COR-L47 (cell line): ENCODE measurements around the gene ONECUT1.

Source experiments
- DNase-seq: peaks from one replicate; lab custom pipeline; 2025; lab: John Stamatoyannopoulos, UW

ONECUT1 gene

DNA sequence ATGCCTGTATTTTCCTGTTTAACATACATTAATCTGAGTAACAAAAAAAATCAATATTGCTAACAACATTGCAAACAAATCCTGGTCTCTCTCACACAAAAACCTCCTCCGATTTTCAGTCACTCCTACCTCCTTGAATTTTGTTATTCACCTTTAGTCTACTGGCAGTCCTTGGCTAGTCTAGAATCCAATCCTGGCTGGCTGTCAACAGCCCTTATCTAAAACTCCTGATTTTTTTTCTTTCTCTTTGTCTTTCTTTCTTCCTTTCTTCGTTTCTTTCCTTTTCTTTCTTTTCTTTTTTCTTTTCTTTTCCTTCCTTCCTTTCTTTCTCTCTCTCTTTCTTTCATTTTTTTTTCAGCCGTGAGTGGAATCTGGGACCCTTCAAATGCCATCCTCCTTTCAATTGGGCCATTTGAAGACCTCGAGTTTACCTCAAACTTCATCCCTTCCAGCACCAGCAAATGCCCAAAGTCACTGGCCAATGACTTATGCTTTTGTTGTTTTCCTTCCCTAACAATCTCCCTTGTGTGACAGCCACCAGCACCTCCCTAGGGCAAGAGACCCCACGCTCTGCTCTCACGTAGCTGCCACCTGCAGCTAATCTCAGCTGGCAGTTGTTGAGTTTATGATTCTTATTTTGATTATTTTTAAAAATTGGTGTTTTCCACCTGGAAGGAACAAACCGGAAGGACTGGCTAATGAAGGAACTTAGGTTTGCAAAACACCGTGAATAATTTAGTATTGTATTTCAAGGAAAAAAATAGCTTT lies 6.8 kb upstream of the ONECUT1 start:
- DNase-seq = no peak

DNA sequence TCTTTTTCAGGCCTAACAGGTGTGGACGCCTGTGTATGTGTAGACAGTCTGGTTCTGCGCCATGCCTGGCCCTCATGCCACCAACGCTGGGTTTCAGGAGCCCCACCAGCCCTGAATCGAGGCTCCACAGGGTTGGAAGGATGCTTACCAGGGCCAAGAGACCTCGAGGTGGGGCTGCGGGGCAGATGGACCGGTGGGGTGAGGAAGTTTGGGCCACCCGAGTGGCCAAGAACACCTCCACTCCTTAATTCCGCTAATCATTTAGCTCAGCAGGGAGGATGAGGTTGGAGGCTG lies 6.0 kb upstream of the ONECUT1 start:
- no peak for DNase-seq

DNA sequence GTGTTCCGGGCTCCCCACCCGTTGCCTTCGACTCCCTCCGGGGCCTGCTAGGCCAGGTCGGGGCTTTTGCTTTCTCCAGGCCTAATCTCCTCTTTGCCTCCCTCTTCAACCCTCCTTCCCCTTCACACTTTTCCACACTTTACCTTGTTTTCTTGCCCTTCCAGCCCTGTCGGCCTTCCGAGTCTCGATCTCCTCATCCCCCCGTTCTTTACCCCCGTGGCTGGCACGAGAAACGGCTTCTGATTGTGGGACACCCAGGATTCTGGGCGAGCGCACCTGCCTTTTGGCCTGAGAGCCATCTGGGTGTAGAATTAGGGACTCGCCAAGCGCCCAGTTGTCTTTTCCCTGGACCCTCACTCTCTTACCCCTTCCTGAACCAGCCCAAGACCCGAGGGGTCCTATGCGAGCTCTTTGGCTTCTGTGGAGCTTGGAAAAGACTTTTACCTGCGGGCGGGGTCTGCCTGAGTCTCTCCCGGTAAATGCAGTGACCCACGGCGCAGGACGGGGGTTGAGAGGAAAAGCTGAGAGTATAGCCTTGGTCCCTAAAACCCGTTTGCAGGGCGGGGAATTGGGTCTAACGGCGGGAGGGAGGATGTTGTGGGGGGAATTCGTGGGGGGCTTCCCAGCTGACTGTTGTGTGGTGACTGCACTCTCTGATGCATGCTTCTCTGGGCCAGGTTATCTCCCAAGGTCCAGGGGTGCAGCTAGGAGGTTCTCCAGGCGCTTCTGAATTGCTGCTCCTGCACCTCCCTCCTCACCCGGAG lies 5.5 kb upstream of the ONECUT1 start:
- no peak for DNase-seq

DNA sequence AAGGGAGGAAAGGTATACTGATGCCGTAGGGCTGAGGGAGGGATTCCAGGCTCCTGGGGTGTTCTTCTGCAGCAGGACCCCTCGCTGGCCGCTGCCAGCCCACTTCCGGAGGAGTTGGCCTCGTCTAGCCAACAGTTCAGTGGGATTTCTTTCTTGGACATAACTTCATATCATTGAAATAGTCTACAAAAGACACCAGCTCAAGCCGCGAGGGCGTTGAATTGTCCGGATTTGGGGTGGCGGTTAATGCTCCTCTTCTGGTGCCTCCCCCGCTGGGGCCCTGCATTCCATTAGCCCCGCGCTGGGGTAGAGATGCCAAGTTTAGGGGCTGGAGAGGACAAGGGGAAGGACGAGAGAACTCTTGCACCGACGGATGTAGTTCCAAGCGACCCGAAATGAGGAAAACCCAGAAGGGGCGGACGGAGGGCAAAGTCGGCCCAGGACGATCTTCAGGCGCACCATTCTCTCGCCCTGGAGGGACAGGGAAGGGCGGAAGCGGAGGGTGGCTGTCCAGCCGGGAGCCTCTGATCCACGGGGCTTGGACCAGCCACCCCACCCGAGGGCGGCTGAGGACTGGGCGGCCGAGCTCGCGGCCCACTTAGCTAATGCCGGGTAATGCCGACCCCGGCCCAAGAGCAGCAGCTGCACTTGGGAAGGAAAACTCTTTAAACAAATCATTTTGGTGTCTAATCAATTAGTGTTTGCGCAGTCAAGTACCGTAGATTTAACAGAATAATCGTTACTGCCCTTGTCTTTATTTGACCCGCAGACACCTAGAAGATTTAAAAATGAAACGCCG lies 4.7 kb upstream of the ONECUT1 start:
- DNase-seq = no peak

DNA sequence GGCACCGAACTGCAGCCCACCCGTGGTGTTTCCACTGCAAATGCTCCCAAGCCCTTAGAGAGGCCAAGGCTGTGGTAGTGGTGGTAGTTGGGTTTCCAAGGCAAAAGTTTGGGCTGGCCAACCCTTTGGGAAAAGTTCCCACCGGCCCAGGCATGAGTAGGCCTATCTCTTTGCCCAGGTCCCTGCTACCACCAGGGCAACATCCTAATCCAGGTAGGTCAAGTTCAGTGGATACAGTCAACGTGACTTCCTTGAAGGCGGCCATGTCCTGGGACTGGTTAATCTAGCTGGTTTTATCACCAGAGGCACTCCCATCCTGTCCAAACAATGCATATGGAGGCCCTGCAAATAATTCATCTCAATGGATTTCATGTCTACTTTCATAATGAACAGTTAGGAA lies 1.6 kb upstream of the ONECUT1 start:
- DNase-seq = no peak

DNA sequence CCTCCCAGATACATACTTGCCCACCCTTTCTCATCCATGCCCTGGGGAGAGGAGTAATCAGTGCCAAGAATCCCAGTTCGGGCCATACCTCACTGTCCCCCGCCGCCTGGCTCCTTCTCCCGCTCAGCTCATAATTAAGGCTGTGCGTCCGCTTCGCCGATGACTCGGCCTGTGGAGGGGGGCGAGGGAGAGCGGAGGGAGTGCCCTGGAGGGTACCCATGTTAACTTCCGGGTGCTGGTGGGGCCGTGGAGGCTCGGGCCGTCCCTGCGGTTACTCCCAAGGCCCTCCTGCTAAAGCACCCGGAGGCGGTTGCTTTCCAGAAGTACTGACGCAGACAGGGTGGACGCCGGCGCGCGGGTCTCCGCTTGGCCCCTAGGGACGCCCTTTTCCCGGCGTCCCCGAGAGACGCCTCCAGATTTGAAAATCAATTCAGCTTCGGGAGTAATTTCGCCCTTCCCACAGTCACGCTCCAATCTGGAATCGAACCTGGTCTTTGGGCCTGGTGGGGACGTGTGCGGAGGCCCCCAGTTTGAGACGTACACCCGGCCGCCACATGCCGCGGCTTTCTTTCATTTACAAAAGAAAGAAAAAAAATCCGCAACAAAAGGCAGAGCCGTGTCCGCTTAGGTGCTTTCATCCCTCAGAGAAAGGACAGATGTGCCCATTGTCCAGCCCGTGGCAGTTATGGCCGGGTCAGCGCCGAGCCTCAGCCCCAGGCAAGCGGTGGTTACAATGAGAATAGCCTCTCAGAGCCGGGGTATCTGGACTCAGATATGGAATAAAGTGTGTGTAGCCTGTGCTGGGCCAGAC lies 1.0 kb upstream of the ONECUT1 start:
- no peak for DNase-seq

DNA sequence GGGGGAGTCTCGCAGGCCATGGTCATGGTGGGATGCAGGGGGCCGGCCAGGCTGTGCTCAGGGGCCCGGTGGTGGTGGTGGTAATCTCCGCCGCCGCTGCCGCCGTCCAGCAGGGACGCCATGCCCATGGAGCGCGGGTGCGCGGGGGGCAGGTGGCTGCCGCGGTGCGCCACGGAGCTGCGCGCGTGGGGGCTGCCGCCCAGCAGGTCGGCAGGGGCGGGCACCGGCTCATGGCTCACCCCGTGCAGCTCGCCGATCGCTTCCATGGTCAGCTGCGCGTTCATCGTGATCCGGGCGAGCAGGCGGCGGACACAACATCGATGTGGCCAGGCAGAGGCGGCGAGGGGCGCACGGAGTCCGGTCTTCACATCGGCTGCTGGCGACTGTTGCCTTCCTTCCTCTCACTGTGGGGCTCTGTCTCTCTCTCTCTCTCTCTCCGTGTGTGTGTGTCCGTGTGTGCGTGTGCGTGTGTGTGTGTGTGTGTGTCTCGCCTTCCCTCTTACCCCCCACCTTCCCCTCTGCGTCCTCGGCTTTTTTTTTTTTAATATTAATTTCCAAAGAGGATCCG lies 451 bp downstream of the ONECUT1 start:
- peak; percentile 17 for DNase-seq

DNA sequence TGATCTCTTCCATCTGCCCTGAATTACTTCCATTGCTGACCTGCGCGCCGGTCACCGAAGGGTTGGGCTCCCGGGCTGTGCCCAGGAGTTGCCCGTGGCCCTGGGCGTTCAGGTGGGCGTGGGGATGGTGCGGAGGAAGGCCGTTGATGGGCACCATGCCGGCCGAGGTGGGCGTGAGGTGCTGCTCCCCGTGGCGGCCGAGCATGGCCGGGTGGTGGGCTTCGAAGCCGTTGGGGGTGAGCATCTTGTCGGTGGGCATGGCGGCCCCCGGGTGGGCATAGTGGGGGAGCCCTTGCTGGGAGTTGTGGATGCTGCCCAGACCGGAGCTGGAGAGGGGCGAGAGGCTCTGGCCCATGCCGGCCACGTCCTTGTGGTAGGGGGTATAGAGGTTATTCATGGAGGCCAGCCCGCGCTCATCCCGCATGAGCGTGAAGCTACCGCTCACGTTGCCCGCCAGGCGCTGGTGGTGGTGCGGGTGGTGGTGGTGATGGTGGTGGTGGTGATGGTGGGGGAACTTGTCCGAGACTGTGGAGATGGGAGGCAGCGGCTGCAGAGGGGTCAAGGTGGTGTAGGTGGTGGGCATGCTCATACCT lies 1.0 kb downstream of the ONECUT1 start:
- no peak for DNase-seq

DNA sequence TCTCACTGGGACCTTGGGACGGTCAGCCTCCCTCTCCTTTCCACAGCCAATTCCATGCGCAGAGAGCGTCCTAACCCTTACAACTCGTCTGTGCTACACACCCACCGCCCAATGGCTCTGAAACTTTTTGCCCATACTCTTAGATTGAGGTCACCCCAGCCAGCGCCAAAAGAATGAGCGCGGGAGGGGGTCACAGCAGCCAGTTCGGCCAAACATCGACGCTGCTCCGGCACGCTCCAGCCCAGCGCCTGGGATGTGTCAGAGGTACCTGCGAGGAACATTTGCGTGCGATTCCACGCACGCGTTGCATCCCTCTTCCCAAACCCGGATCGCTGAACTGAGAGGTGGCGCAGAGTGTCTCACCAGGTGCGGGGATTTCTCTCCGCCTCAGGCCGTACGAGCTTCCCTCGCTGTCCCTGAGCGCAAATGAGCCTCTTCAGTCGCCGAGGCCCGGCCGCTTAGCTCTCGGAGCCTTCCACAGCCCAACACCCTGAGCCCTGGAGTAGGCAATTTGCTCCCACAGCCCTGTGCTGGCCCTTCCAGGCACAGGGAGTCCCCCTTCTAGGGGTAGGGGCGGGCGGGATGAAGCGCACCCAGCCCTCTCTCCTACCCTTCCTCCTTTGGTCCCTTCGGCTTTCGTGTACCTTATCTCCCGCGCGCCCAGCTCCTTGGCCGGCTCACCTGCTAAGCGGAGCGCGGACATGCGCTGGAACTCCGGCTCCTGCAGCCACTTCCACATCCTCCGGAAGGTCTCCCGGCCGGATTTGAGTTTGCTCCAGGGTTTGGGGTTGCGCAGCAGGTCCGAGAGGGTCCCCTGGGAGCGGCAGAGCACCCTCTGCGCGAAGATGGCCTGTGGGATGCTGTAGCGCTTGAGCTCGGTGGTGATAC lies 1.8 kb downstream of the ONECUT1 start:
- no peak for DNase-seq

DNA sequence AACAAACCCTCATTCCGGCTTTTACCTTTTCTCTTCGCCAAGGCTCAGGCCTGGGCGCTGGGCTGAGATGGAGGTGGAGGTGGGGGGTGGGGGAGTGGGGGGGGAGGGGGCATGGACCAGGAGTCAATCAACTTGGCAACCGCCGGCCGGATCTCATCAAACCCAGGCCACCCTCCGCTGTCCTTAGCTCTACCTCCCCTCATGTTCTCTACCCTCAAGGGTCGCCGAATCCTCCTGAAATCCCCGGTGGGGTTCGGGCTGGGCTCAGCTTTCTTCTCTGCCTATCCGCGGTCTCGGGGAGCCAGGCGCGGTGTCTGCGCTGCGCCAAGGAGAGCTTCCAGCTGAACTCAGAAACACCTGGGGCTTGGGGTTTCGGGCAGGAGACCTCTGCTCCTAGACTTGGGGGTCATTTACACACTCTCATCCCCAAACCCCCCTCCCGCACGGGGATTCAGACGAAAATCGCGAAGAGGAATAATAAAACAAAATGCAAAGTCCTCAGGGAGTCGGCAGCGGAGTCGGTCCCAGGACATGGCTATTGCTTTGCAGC lies 2.5 kb downstream of the ONECUT1 start:
- no peak for DNase-seq

DNA sequence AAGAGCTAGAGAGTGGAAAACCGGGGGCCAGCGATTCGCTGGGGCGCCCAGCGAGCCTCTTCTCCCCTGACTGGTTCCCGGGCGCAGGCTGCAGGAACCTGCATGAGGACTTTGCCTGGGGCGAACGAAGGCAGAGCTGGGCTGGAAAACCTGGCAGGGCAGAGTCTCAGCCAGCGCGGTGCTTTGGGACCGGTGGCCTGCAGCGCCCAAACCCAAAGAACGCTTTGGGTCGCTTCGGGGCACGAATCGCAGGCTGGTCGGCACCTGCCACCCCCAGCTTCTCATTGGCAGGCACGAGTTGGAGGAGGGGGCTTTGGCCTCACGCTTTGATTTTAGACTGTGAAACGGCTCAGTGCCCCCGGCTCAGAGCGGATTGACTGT lies 3.0 kb downstream of the ONECUT1 start:
- no peak for DNase-seq

DNA sequence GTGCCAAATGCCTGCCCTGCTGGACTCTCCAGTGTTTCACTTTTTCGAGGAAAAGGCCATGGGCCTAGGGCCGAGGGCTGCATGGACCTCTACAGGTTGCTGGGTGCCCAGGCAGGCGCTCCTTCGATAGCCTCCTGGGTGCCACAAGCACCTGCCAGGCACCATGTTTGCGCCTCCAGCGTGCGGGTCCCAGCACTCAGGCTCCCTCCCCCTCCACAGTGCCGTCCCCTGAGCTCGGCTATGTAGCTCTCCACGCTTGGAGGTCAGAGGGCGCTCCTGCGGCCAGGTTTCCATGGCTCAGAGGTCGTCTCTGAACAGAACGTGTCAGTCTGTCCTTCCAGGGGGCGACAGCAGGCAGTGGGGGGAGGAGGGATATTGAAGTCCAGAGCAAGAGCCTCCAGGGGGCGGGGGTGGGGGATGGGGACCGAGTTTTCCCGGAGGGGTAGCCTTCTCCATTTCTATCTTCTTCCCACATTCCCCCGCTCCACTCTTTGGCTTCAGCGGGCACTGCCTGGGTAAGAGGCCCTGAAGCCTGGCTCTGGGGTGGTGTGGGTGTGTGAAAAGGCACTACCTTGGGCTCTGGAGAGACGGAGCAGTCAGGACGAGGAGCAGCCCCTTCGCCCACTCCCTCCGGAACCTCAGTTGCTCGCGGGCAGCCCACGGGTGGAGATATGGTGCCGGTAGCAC lies 3.6 kb downstream of the ONECUT1 start:
- DNase-seq = no peak

DNA sequence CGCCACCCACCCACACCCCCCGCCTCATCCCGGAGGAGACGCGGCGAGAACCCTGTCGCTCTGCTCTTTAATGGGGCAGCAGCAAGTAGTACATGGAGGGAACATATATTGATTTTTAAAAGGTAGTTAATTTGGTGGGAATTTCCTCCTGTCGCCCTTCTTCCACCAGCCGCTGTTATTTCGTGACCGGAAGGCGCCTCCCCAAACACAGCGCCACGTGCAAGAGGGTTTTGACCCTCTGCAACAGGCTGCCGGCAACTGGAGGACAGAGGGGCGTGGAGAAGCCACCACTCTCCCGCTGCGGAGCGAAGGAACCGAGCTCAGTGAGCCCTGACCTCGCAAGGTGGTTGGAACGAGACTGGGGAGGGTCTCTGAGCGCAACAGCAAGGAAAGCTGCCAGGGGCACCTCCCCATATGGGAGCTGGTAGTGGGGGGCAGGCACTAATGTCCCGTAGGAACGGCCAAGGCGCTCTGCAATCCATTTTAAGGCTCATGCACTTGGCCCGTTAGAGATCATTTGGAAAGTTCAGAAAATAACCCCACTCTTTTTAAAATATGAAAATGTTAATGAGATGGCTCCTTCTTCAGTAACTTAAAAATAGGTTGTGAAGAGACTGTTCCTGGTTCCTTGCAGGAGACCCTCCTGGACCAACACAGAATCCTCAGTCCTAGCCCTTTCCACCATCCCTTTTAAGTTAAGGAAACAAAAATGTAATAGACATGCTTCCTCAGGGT lies 4.3 kb downstream of the ONECUT1 start:
- no peak for DNase-seq

DNA sequence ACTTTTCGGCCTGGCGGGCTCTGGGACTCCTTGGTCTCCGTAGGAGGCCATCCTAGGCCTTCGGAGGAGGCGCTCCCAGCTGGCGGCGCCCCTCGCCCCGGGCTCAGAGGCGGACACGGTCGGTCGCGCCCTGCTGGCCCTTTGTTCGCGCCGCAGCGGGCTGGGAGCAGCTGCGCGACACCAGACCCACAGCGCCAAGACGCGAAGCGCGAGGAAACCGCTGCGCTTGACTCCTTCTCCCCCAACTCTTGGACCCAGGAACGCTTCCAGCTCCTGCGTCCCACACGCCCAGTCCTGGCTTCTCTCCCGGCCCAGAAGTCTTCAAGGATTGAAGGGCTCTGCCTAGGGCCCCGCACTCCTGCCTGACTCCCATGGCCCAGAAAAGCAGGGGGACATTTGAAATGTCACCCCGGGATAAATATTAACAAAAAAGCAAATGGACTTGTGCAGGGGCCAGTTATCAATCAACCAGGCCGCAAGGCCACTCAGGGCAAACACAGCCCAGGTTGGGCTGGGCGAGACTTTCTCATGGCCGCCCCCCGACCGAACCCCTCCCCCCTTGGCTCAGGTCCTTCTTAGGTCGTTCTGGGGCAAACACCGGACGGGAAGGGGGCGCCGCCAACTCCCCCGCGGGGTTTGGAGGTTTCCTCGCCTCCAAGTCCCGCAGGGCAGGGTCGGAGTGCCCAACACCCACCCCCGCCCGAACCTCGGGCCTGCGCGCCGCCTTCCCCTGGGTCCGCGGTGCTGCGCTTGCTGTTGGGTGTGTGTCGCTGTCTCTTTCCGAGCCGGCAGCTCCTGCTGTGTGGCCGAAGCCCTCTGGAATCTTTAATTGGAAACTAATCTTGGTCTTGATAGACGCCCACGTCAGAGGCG lies 5.1 kb downstream of the ONECUT1 start:
- no peak for DNase-seq

DNA sequence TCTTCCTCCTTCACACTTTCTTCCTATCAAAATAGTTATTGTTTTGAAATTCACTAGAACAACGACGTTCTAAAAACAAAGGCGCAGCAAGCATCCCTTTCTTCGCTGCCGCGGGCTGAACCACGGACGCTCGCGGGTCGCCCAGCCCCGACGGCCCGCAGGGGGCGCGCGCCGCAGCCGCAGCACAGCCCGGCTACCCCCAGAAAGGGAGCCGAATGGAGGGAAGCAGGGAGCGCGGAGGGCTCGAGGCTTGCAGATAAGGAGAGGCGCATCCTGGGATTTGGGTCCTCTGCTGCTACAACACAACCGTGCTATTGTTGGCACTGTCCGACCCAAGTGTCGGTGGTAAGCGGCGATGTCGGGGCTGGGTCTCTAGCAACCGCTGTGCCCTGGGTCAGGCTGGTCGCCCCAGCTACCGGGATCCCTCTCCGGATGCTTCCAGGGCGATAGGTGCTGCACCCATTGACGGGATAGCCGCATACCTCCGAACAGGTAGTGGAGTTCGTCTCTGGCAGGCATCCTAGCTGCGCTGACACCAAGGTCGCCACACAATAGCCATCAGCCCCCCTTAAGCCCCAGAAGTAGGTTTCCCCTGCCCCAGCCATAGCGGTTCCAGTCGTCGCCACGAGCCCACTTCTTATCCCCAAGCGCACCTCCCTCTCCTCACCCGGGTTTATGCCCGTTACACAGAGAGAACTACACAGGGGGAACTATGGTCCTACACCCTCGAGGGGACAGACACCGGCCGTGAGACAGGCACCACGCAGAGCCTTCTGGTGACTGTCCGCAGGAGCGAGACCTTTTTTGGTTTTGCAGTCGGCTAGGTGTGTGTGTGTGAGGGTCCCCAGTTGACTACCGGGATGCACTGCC lies 6.0 kb downstream of the ONECUT1 start:
- no peak for DNase-seq

DNA sequence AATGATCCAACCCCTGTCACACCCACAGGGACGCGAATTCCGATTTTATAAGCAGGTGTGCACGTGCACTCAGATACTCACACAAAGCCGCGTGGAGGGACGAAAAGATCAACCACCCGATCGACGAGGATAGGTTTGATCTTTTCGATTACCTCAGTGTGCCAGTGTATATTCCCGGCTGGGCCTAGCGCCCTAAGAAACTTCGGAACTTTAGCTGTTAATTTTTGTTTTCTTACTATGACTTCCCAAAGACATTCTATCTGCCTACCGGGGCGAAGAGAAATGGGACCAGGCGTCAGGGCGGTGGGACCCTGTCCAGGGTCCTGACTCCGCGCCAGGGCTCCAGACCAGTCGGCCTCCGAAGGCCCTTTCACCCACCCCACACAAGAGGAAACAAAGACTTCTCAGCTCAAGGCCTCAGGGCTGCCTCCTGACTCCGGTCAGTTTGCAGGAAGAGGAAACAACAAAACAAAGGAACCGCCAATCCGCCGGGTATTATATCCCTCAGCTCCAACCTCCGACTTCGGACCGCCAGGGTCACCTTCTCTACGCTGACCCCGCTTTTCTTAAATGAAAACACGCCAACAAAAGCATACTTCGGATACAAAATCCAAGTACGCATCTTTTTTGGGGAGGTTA lies 6.8 kb downstream of the ONECUT1 start:
- DNase-seq = no peak
